ENCODE data around the gene PRKCA.

Gene PRKCA

GRCh38 chr17:66518677-66519076 is 216.3 kb downstream of the PRKCA start:
- Histone ChIP-seq H3K27me3 (no peaks in the 10 kb centered on the region), H3K9me3 (no peaks in the 10 kb centered on the region), H3K36me3 (no peaks in the 10 kb centered on the region), H3K4me1 (peaks cover 3% of the 10 kb centered on the region), H3K4me3 (ENCODE audit: low read depth, low read length) (no peak overlapping the region)
- TF ChIP-seq, protein P1, sequence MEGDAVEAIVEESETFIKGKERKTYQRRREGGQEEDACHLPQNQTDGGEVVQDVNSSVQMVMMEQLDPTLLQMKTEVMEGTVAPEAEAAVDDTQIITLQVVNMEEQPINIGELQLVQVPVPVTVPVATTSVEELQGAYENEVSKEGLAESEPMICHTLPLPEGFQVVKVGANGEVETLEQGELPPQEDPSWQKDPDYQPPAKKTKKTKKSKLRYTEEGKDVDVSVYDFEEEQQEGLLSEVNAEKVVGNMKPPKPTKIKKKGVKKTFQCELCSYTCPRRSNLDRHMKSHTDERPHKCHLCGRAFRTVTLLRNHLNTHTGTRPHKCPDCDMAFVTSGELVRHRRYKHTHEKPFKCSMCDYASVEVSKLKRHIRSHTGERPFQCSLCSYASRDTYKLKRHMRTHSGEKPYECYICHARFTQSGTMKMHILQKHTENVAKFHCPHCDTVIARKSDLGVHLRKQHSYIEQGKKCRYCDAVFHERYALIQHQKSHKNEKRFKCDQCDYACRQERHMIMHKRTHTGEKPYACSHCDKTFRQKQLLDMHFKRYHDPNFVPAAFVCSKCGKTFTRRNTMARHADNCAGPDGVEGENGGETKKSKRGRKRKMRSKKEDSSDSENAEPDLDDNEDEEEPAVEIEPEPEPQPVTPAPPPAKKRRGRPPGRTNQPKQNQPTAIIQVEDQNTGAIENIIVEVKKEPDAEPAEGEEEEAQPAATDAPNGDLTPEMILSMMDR (IDR thresholded peaks at IDR 0.05; ENCODE audit: low read depth, low read length), result no peak
- DNase-seq, result no peak

GRCh38 chr17:66519154-66519553 is 216.7 kb downstream of the PRKCA start:
- no peak for DNase-seq
- Histone ChIP-seq H3K4me3 (ENCODE audit: low read depth, low read length) (no peak overlapping the region), H3K27me3 (no peaks in the 10 kb centered on the region), H3K4me1 (peaks cover 3% of the 10 kb centered on the region), H3K9me3 (no peaks in the 10 kb centered on the region), H3K36me3 (no peaks in the 10 kb centered on the region)
- TF ChIP-seq, protein P1 (IDR thresholded peaks at IDR 0.05; ENCODE audit: low read depth, low read length), result no peak

GRCh38 chr17:66520999-66521398 is 218.6 kb downstream of the PRKCA start:
- Histone ChIP-seq H3K4me3 (ENCODE audit: low read depth, low read length) (no peak overlapping the region), H3K27me3 (no peaks in the 10 kb centered on the region), H3K4me1 (peaks cover 3% of the 10 kb centered on the region), H3K36me3 (no peaks in the 10 kb centered on the region), H3K9me3 (no peaks in the 10 kb centered on the region)
- no peak for DNase-seq
- TF ChIP-seq, protein P1 (IDR thresholded peaks at IDR 0.05; ENCODE audit: low read depth, low read length), result no peak

DNA sequence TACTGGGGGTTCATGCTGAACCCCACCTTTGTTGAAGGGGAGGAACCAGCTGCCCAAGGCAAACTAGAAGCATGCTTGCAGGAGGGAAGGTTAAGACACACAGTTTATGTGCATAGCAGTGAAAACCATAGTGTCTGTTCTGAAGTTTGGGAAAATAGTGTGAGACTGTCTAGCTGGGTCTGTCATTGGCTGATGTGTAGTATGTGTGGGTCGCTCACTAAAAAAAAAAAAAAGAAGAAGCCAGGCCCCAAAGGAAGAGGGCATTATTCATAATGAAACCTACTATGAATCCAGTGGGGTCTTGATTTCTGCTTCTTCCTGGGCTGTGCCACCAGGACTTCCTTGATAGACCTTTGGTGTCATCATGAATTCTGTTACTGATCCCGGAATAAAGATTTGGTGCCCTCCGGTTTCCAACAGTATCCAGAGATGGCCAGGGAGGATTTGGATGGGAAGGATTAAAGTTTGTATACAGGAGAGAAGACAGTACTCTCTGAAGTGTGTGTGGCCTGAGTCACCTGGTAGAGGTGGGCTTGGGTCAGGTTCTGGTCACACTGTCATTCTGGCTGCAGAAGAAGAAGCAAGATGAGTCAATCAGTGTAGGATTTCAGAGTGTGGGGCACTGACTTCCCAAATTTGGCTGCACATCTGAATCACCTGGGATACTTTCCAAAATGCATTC is 220.3 kb downstream of the PRKCA start:
- H3K4me3 ChIP-seq (ENCODE audit: low read depth, low read length), result no peak overlapping the region
- no peak for DNase-seq
- no peaks in the 10 kb centered on the region for H3K9me3 ChIP-seq
- no peaks in the 10 kb centered on the region for H3K4me1 ChIP-seq
- H3K36me3 ChIP-seq, result no peaks in the 10 kb centered on the region
- TF ChIP-seq, protein P1 (IDR thresholded peaks at IDR 0.05; ENCODE audit: low read depth, low read length), result no peak
- no peaks in the 10 kb centered on the region for H3K27me3 ChIP-seq

DNA sequence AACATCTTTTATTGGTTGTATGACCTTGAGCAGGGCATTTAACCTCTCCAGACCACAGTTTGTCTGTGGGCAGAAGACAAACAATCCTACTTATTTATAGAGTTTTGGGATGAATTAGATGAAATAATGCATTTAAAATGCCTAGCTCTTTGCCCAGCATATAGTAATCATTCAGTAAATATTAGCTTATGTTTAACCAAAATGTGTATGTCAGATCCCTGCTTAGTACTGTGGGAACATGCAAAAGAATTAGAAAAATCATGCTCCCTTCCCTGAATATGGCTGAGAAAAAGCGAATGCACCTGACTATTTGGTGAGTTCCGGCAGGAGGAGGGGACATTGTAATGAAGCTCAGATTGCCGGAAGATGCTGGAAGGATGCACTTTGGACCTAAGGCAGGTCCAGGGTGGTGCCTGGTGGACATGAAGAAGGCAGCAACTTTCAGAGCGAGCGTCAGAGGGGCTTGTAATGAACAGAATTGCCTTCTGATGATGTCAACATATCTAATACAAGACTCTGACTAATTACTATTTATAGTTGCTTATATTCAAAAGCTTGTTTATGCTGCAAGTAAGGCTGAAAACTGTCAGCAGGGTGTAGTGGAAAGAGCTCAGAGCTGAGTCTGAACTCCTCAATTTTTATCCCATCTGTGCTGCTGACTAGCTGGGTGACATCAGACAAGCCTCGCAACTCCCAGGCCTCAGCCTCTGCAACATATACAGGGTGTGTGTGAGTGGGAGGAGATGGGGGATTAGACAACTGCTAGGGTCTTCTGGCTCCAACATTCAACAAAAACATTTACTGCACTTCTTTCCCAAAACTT is 221.2 kb downstream of the PRKCA start:
- no peaks in the 10 kb centered on the region for H3K36me3 ChIP-seq
- TF ChIP-seq, protein P1 (IDR thresholded peaks at IDR 0.05; ENCODE audit: low read depth, low read length), result no peak
- H3K9me3 ChIP-seq, result no peaks in the 10 kb centered on the region
- H3K4me3 ChIP-seq (ENCODE audit: low read depth, low read length), result no peak overlapping the region
- no peaks in the 10 kb centered on the region for H3K27me3 ChIP-seq
- no peaks in the 10 kb centered on the region; the same call in 1 of the 2 replicates for H3K4me1 ChIP-seq
- no peak for DNase-seq

DNA sequence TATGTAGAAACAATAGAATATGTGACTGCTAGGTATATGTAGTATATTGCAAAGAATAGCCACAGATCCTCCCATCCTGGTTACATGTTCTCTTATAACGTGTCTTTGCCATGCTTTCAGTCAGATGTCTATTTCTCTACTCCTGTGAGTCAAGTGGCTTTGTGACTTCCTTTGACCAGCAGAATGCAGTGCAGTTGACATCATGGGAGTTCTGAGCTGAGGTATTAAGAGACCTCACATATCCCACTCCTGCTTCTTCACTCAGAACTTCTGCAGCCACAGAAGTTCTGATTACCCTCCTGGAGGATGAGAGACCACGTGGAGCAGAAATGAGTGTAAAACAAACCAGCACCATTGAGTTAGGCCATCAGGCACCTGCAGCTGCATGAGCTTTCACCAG is 222.5 kb downstream of the PRKCA start:
- TF ChIP-seq, protein P1 (IDR thresholded peaks at IDR 0.05; ENCODE audit: low read depth, low read length), result no peak
- H3K36me3 ChIP-seq, result no peaks in the 10 kb centered on the region
- DNase-seq, result no peak

More for the DNA sequence above, 222.5 kb downstream of the PRKCA start:
- Histone ChIP-seq H3K4me1 (no peaks in the 10 kb centered on the region; the same call in 1 of the 2 replicates), H3K4me3 (ENCODE audit: low read depth, low read length) (no peak overlapping the region), H3K9me3 (no peaks in the 10 kb centered on the region), H3K27me3 (no peaks in the 10 kb centered on the region)
